H1 (cell line): ENCODE measurements around the gene ARL14. TPM values are rescaled to one million over a fixed set of nuclear protein-coding genes. Genes with fewer than 3 reads are reported as not detected.

Source experiments
- CTCF ChIA-PET: fragments of 300-600 bp; sonication (Branson Sonifier 250); formaldehyde crosslinking; loops from one replicate; lab custom pipeline; 2021; ENCODE audit not compliant: partially characterized antibody; lab: Charles Lee
- POLR2A ChIA-PET: fragments of 300-600 bp; sonication (Branson Sonifier 250); formaldehyde crosslinking; loops from one replicate; lab custom pipeline; 2021; ENCODE audit warnings: inconsistent platforms; ENCODE audit not compliant: partially characterized antibody; lab: Charles Lee
- DNase-seq, 2 experiments: peaks; one replicate each; pipeline versions ENCODE4 v3.0.0 to v3.0.0-alpha.2; 2010 to 2022; ENCODE audit warnings: low spot score in 2 of 2, low read depth in 1 of 2, mixed read lengths in 1 of 2
- FAIRE-seq: peaks from 2 replicates; lab custom pipeline; 2011; peaks lifted over from hg19 to GRCh38; lab: Jason Lieb, UNC
- H2AFZ ChIP-seq: 2 replicates; pipeline ENCODE4 v1.8.1; 2012; ENCODE audit warnings: low read length, inconsistent platforms
- H2AK5ac ChIP-seq: 2 replicates; pipeline ENCODE4 v1.6.1; 2013; ENCODE audit warnings: low read depth, low read length
- H2BK120ac ChIP-seq: replicated peaks from 2 replicates; pipeline ENCODE3; 2013; ENCODE audit warnings: low read depth, low read length, inconsistent platforms
- H2BK12ac ChIP-seq: 2 replicates; pipeline ENCODE4 v1.6.1; 2013; ENCODE audit warnings: low read depth, low read length
- H2BK15ac ChIP-seq: 2 replicates; pipeline ENCODE4 v1.6.1; 2013; ENCODE audit warnings: low read length
- H2BK20ac ChIP-seq: 2 replicates; pipeline ENCODE4 v1.6.1; 2013; ENCODE audit warnings: low read length
- H2BK5ac ChIP-seq: 2 replicates; pipeline ENCODE4 v1.6.1; 2013; ENCODE audit warnings: low read depth, low read length
- H3K14ac ChIP-seq: 2 replicates; pipeline ENCODE4 v1.6.1; 2013; ENCODE audit warnings: inconsistent platforms; ENCODE audit not compliant: insufficient read length
- H3K18ac ChIP-seq: 2 replicates; pipeline ENCODE4 v1.6.1; 2013; ENCODE audit warnings: low read length; ENCODE audit errors: extremely low read depth
- H3K23ac ChIP-seq: 2 replicates; pipeline ENCODE4 v1.6.1; 2013; ENCODE audit warnings: inconsistent platforms; ENCODE audit not compliant: insufficient read length
- H3K23me2 ChIP-seq: 2 replicates; pipeline ENCODE4 v1.6.1; 2013; ENCODE audit warnings: low read depth, low read length
- H3K27ac ChIP-seq: 2 replicates; pipeline ENCODE4 v1.6.1; 2011; ENCODE audit warnings: low read depth, low read length, inconsistent platforms
- H3K27me3 ChIP-seq, 4 experiments: replicated peaks in 1 of 4; 1 replicate in 1 of 4; 2 replicates in 3 of 4; pipeline versions ENCODE4 v1.6.1 to v1.8.1; 2011 to 2013; ENCODE audit warnings: low read length in 3 of 4, mild to moderate bottlenecking in 3 of 4, inconsistent platforms in 2 of 4, mixed read lengths in 2 of 4, moderate library complexity in 1 of 4; ENCODE audit not compliant: control insufficient read depth in 3 of 4, insufficient read depth in 3 of 4; ENCODE audit errors: extremely low read depth in 1 of 4
- H3K36me3 ChIP-seq, 4 experiments: 2 replicates each; pipeline versions ENCODE4 v1.6.1 to v1.8.1; 2011 to 2013; ENCODE audit warnings: mild to moderate bottlenecking in 4 of 4, low read length in 3 of 4, moderate library complexity in 2 of 4, control low read depth in 1 of 4, inconsistent platforms in 1 of 4; ENCODE audit not compliant: insufficient read depth in 4 of 4, control insufficient read depth in 2 of 4
- H3K4ac ChIP-seq: replicated peaks from 2 replicates; pipeline ENCODE3; 2013; ENCODE audit warnings: low read length, low read depth, mixed read lengths, inconsistent platforms; ENCODE audit not compliant: insufficient read length
- H3K4me1 ChIP-seq, 4 experiments: replicated peaks in 1 of 4; 1 replicate in 1 of 4; 2 replicates in 3 of 4; pipeline versions ENCODE4 v1.6.1 to v1.8.1; 2011 to 2013; ENCODE audit warnings: low read length in 3 of 4, inconsistent platforms in 2 of 4, mixed read lengths in 1 of 4; ENCODE audit not compliant: insufficient read depth in 4 of 4, control insufficient read depth in 3 of 4
- H3K4me2 ChIP-seq, 2 experiments: 2 replicates each; pipeline versions ENCODE4 v1.6.1 to v1.8.1; 2011 to 2013; ENCODE audit warnings: low read depth in 2 of 2, low read length in 2 of 2, control low read depth in 1 of 2, inconsistent platforms in 1 of 2, mild to moderate bottlenecking in 1 of 2; ENCODE audit not compliant: insufficient read depth in 1 of 2
- H3K4me3 ChIP-seq, 4 experiments: fragments of 200-600, 300-600 bp in 1 of 4; sonication (generic), shearing (Covaris generic), sonication (Bioruptor Twin) in 1 of 4; 2 replicates each; pipeline versions ENCODE4 v1.5.1 to v1.8.1; 2011 to 2016; ENCODE audit warnings: low read length in 4 of 4, low read depth in 3 of 4, control low read depth in 2 of 4, inconsistent platforms in 2 of 4, mild to moderate bottlenecking in 2 of 4, mixed read lengths in 1 of 4, moderate library complexity in 1 of 4; ENCODE audit not compliant: insufficient read depth in 2 of 4; ENCODE audit errors: extremely low read depth in 1 of 4
- H3K56ac ChIP-seq: replicated peaks from 2 replicates; pipeline ENCODE3; 2013; ENCODE audit warnings: low read depth, mild to moderate bottlenecking, mixed read lengths, low read length, inconsistent platforms; ENCODE audit not compliant: insufficient read length
- H3K79me1 ChIP-seq: 2 replicates; pipeline ENCODE4 v1.6.1; 2013; ENCODE audit warnings: low read depth, low read length, control low read depth
- H3K79me2 ChIP-seq, 2 experiments: 2 replicates each; pipeline versions ENCODE4 v1.6.1 to v1.8.1; 2012 to 2013; ENCODE audit warnings: low read length in 2 of 2, mild to moderate bottlenecking in 2 of 2, inconsistent platforms in 1 of 2; ENCODE audit not compliant: insufficient read depth in 2 of 2, control insufficient read depth in 1 of 2
- H3K9ac ChIP-seq, 4 experiments: replicated peaks in 1 of 4; 1 replicate in 1 of 4; 2 replicates in 3 of 4; pipeline versions ENCODE4 v1.6.1 to v1.8.1; 2011 to 2013; ENCODE audit warnings: low read depth in 3 of 4, low read length in 3 of 4, control low read depth in 2 of 4, mild to moderate bottlenecking in 2 of 4, moderate library complexity in 2 of 4, inconsistent platforms in 1 of 4; ENCODE audit errors: extremely low read depth in 1 of 4
- H3K9me3 ChIP-seq, 2 experiments: 2 replicates each; pipeline versions ENCODE4 v1.6.1 to v1.8.1; 2012 to 2013; ENCODE audit warnings: mild to moderate bottlenecking in 2 of 2, moderate library complexity in 2 of 2, control low read depth in 1 of 2, inconsistent platforms in 1 of 2, low read depth in 1 of 2, low read length in 1 of 2, mixed read lengths in 1 of 2; ENCODE audit not compliant: insufficient read depth in 2 of 2
- H4K20me1 ChIP-seq, 2 experiments: replicated peaks in 1 of 2; 2 replicates each; pipeline versions ENCODE3 to v1.8.1; 2011 to 2013; ENCODE audit warnings: inconsistent platforms in 2 of 2, low read length in 2 of 2, mild to moderate bottlenecking in 1 of 2; ENCODE audit not compliant: insufficient read depth in 2 of 2, control insufficient read depth in 1 of 2
- H4K5ac ChIP-seq: 2 replicates; pipeline ENCODE4 v1.6.1; 2013; ENCODE audit warnings: low read length, low read depth, mixed read lengths, inconsistent platforms; ENCODE audit not compliant: insufficient read length
- H4K8ac ChIP-seq: 2 replicates; pipeline ENCODE4 v1.8.0; 2013; ENCODE audit warnings: mild to moderate bottlenecking, moderate library complexity, low read length, inconsistent platforms; ENCODE audit not compliant: insufficient read depth; ENCODE audit errors: extremely low read depth
- H4K91ac ChIP-seq: replicated peaks from 2 replicates; pipeline ENCODE3; 2013; ENCODE audit warnings: low read length, mixed read lengths, inconsistent platforms; ENCODE audit not compliant: insufficient read length
- CBX5 ChIP-seq: fragments of 300-800, 300-1000 bp; sonication (generic); IDR thresholded peaks from 2 replicates; pipeline ENCODE4 v1.7.1; 2016; ENCODE audit warnings: antibody characterized with exemption, low read length, low read depth
- CBX8 ChIP-seq: fragments of 300-800, 300-1000 bp; sonication (generic); IDR thresholded peaks from 2 replicates; pipeline ENCODE4 v1.7.1; 2016; ENCODE audit warnings: low read depth, low read length, borderline replicate concordance
- GABPA ChIP-seq: IDR thresholded peaks from 2 replicates; pipeline ENCODE4 v1.6.1; 2011; ENCODE audit warnings: mild to moderate bottlenecking, low read length, moderate library complexity, borderline replicate concordance; ENCODE audit not compliant: insufficient read depth
- JUN ChIP-seq: IDR thresholded peaks from 2 replicates; pipeline ENCODE4 v1.6.1; 2011; ENCODE audit warnings: low read depth, mild to moderate bottlenecking, improper control_type of control experiment, low read length
- JUND ChIP-seq: IDR thresholded peaks from 2 replicates; pipeline ENCODE4 v1.6.1; 2011; ENCODE audit warnings: mild to moderate bottlenecking, improper control_type of control experiment, low read length
- KDM4A ChIP-seq: IDR thresholded peaks from one replicate; pipeline ENCODE4 v1.7.1; 2012; ENCODE audit warnings: low read depth, mild to moderate bottlenecking, moderate library complexity, low read length, inconsistent platforms; ENCODE audit not compliant: severe bottlenecking
- MAX ChIP-seq: IDR thresholded peaks from 2 replicates; pipeline ENCODE4 v1.6.1; 2012; ENCODE audit warnings: inconsistent platforms
- POLR2AphosphoS5 ChIP-seq: IDR thresholded peaks from 2 replicates; pipeline ENCODE4 v1.6.1; 2011; ENCODE audit warnings: low read depth, low read length
- RBBP5 ChIP-seq: IDR thresholded peaks from 2 replicates; pipeline ENCODE4 v1.7.1; 2012; ENCODE audit warnings: low read depth, mild to moderate bottlenecking, inconsistent platforms, low read length, moderate library complexity, borderline replicate concordance
- SAP30 ChIP-seq: fragments of 300-600 bp; sonication (generic); IDR thresholded peaks from 2 replicates; pipeline ENCODE4 v1.7.1; 2012; ENCODE audit warnings: low read length, moderate library complexity, mild to moderate bottlenecking, inconsistent platforms; ENCODE audit not compliant: insufficient read depth, insufficient replicate concordance
- SIN3A ChIP-seq, 2 experiments: IDR thresholded peaks in 1 of 2; conservative IDR thresholded peaks in 1 of 2; 2 replicates each; pipeline ENCODE4 v1.6.1; 2011 to 2012; ENCODE audit warnings: low read length in 2 of 2, improper control_type of control experiment in 1 of 2, low read depth in 1 of 2, mild to moderate bottlenecking in 1 of 2
- SIRT6 ChIP-seq: IDR thresholded peaks from one replicate; pipeline ENCODE4 v1.7.1; 2012; ENCODE audit warnings: low read length, inconsistent platforms
- SUZ12 ChIP-seq: fragments of 200-600 bp; sonication (generic); IDR thresholded peaks from 2 replicates; pipeline ENCODE4 v1.6.1; 2012; ENCODE audit warnings: mild to moderate bottlenecking, inconsistent platforms, low read length, moderate library complexity, mixed read lengths
- TCF12 ChIP-seq: IDR thresholded peaks from 2 replicates; pipeline ENCODE4 v1.6.1; 2011; ENCODE audit warnings: low read depth, mild to moderate bottlenecking, low read length
- TEAD4 ChIP-seq: IDR thresholded peaks from 2 replicates; pipeline ENCODE4 v1.6.1; 2012; ENCODE audit warnings: low read depth, low read length, inconsistent platforms, mixed read lengths
- WGBS, 2 experiments: shearing (Covaris generic) in 1 of 2; methylation state at CpG; one replicate each; pipeline versions ENCODE4 v1.1.6 to v1.1.7; 2013 to 2015; ENCODE audit warnings: low lambda C conversion rate in 2 of 2, mixed read lengths in 2 of 2, inconsistent platforms in 1 of 2, low coverage in 1 of 2, missing lambda C conversion rate in 1 of 2; ENCODE audit not compliant: insufficient replicate concordance in 2 of 2, insufficient coverage in 1 of 2, insufficient read length in 1 of 2; ENCODE audit errors: extremely low coverage in 1 of 2, missing lambda C conversion rate in 1 of 2; 5-methylcytosine and 5-hydroxymethylcytosine counted together
- polyA plus RNA-seq, 7 experiments: library from polyadenylated mRNA; depleted of rRNA in 3 of 7; stranded (reverse) in 5 of 7; unstranded in 2 of 7; fragments of >200 nt in 5 of 7; fragments of 200-250 nt in 2 of 7; gene quantifications; 1 replicate in 5 of 7; 2 replicates in 1 of 7; 4 replicates in 1 of 7; pipeline versions ENCODE4 v1.2.1 to v1.2.3, GENCODE V29; 2011 to 2013; ENCODE audit warnings: missing spikeins in 2 of 7, mixed read lengths in 2 of 7
- total RNA-seq: library from RNA; stranded (reverse); fragmentation: NEBNext Ultra II Directional; extraction: Animal tissue kit (Norgen Biotek cat#: 25700); gene quantifications from 2 replicates; pipeline ENCODE4 v1.2.1, GENCODE V29; 2021

The ARL14 gene
- total and polyA plus RNA-seq, 2 of the 8 experiments (the other 6 are each of a cell fraction or from before 2014, with no cell fraction given) = not detected

DNA sequence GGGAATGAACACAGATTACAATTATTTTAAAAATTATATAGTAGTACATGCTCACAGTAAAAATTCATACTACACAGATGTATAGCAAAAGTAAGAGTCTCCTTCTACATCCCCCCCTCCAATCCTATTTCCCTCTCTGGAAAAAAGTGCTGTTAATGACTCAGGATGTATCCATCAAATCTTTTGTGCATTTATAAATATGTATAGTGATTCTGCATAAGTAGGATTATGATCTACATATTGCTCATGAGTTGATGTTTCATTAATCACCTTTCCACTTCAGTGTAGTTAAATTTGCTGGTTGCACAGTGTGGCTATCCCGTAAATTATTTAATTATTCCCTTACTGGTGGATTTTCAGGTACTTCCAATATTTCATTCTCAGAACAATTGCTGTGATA lies 25.3 kb downstream of the ARL14 start:
- Histone ChIP-seq H4K91ac (no peak overlapping the region), H3K23me2 (no peaks in the 10 kb centered on the region), H3K23ac (no peak overlapping the region), H4K8ac (no peak overlapping the region), H2BK20ac (no peak overlapping the region), H3K4me1 (no peaks in the 10 kb centered on the region), H2AFZ (no peak overlapping the region), H3K27me3 (no peaks in the 10 kb centered on the region), H3K27ac (no peak overlapping the region), H4K5ac (no peak overlapping the region), H3K79me2 (no peaks in the 10 kb centered on the region), H4K20me1 (no peaks in the 10 kb centered on the region), H3K36me3 (no peaks in the 10 kb centered on the region), H3K9me3 (no peaks in the 10 kb centered on the region), H3K4me3 (no peak overlapping the region), H2BK120ac (no peak overlapping the region), H3K4me2 (no peak overlapping the region), H3K79me1 (no peaks in the 10 kb centered on the region), H3K4ac (no peak overlapping the region), H3K56ac (no peak overlapping the region), H3K18ac (no peak overlapping the region), H2BK12ac (no peak overlapping the region), H2BK15ac (no peak overlapping the region), H3K14ac (no peak overlapping the region), H3K9ac (no peak overlapping the region), H2AK5ac (no peak overlapping the region), H2BK5ac (no peak overlapping the region)
- POLR2A ChIA-PET = no interaction called here
- FAIRE-seq = no peak
- CTCF ChIA-PET = no interaction called here
- TF ChIP-seq SAP30 (no peak), RBBP5 (no peak), SIN3A (conservative IDR thresholded peaks at IDR 0.05 in 1 of 2, IDR thresholded peaks at IDR 0.05 in 1 of 2; ENCODE audit: low read depth in 1 of 2, low read length in 2 of 2) (no peak), POLR2AphosphoS5 (no peak), SUZ12 (no peak), MAX (no peak), GABPA (no peak), TCF12 (no peak), CBX5 (no peak), KDM4A (no peak), JUND (no peak), JUN (no peak), TEAD4 (no peak), SIRT6 (no peak), CBX8 (no peak)
- no peak for DNase-seq
- WGBS, 2 experiments = 100% methylated on average over 1 of the region's 1 CpG; no CpG with 5 or more reads in 1 of the 2 experiments
